Measurements from ENCODE around the gene MLNR.

- TF ChIP-seq CTCF (IDR thresholded peaks at IDR 0.05; ENCODE audit: low read depth, low read length) (no peak), POLR2A (IDR thresholded peaks at IDR 0.05; ENCODE audit: extremely low read depth, insufficient read length) (no peak), MYC (IDR thresholded peaks at IDR 0.05; ENCODE audit: low read depth, low read length) (no peak), MAX (IDR thresholded peaks at IDR 0.05; ENCODE audit: low read depth, low read length) (no peak)
Measured at GRCh38 chr13:49208619-49209018, 11.5 kb upstream of the MLNR start.

Data from NB4 (cell line).